Measurements from ENCODE around the gene COL1A2. TPM values are rescaled to one million over a fixed set of nuclear protein-coding genes. Genes with fewer than 3 reads are reported as not detected.

The COL1A2 gene
- polyA plus RNA-seq, 1 donor from 2014 or later: 2.5 TPM

- Histone ChIP-seq H3K79me2 (replicated peaks; ENCODE audit: insufficient read depth, low read length) (no peaks in the 10 kb centered on the region), H3K27ac (ENCODE audit: low read length) (no peak overlapping the region), H3F3A (ENCODE audit: insufficient read depth, low read length, poor library complexity, severe bottlenecking) (no peaks in the 10 kb centered on the region), H2AFZ (ENCODE audit: low read depth, low read length) (no peak overlapping the region), H3K36me3 (ENCODE audit: insufficient read depth, low read length) (no peaks in the 10 kb centered on the region), H3K9ac (ENCODE audit: low read length) (no peak overlapping the region), H4K20me1 (ENCODE audit: insufficient read depth) (no peaks in the 10 kb centered on the region), H3K4me3 (ENCODE audit: low read length) (no peak overlapping the region), H3K9me3 (ENCODE audit: low read length) (no peaks in the 10 kb centered on the region), H3K9me2 (ENCODE audit: insufficient read depth, low read length) (no peaks in the 10 kb centered on the region), H3K27me3 (ENCODE audit: insufficient read depth, low read depth, low read length) (no peaks in the 10 kb centered on the region), H3K4me2 (ENCODE audit: low read length) (no peak overlapping the region)
- TF ChIP-seq MXI1 (conservative IDR thresholded peaks at IDR 0.05; ENCODE audit: poor library complexity, severe bottlenecking) (no peak), POLR2AphosphoS5 (IDR thresholded peaks at IDR 0.05) (no peak), EP300 (conservative IDR thresholded peaks at IDR 0.05; ENCODE audit: poor library complexity, severe bottlenecking) (no peak), SMC3 (conservative IDR thresholded peaks at IDR 0.05; ENCODE audit: poor library complexity) (no peak), REST (IDR thresholded peaks at IDR 0.05; ENCODE audit: borderline replicate concordance) (no peak), EZH2 (IDR thresholded peaks at IDR 0.05; ENCODE audit: borderline replicate concordance, insufficient read depth, low read length, poor library complexity, severe bottlenecking) (no peak), TAF1 (IDR thresholded peaks at IDR 0.05; ENCODE audit: low read depth) (no peak)
Observed at GRCh38 chr7:94396596-94396995, 1.9 kb downstream of the COL1A2 start.

- Histone ChIP-seq H3K4me3 (ENCODE audit: low read length) (no peak overlapping the region), H4K20me1 (ENCODE audit: insufficient read depth) (no peaks in the 10 kb centered on the region), H3K27ac (ENCODE audit: low read length) (no peak overlapping the region), H3K4me2 (ENCODE audit: low read length) (no peak overlapping the region), H3K27me3 (ENCODE audit: insufficient read depth, low read depth, low read length) (no peaks in the 10 kb centered on the region), H2AFZ (ENCODE audit: low read depth, low read length) (no peak overlapping the region), H3K9ac (ENCODE audit: low read length) (no peak overlapping the region), H3F3A (ENCODE audit: insufficient read depth, low read length, poor library complexity, severe bottlenecking) (no peaks in the 10 kb centered on the region), H3K36me3 (ENCODE audit: insufficient read depth, low read length) (no peaks in the 10 kb centered on the region), H3K9me3 (ENCODE audit: low read length) (no peaks in the 10 kb centered on the region), H3K9me2 (ENCODE audit: insufficient read depth, low read length) (no peaks in the 10 kb centered on the region), H3K79me2 (replicated peaks; ENCODE audit: insufficient read depth, low read length) (no peaks in the 10 kb centered on the region)
- TF ChIP-seq RAD21 (conservative IDR thresholded peaks at IDR 0.05) (no peak), EP300 (conservative IDR thresholded peaks at IDR 0.05; ENCODE audit: poor library complexity, severe bottlenecking) (no peak), TAF1 (IDR thresholded peaks at IDR 0.05; ENCODE audit: low read depth) (no peak), REST (IDR thresholded peaks at IDR 0.05; ENCODE audit: borderline replicate concordance) (no peak), MXI1 (conservative IDR thresholded peaks at IDR 0.05; ENCODE audit: poor library complexity, severe bottlenecking) (no peak), EZH2 (IDR thresholded peaks at IDR 0.05; ENCODE audit: borderline replicate concordance, insufficient read depth, low read length, poor library complexity, severe bottlenecking) (no peak)
Observed at GRCh38 chr7:94397722-94398121, 3.0 kb downstream of the COL1A2 start.
